ENCODE measurements around the gene MAPK8IP1.

DNA sequence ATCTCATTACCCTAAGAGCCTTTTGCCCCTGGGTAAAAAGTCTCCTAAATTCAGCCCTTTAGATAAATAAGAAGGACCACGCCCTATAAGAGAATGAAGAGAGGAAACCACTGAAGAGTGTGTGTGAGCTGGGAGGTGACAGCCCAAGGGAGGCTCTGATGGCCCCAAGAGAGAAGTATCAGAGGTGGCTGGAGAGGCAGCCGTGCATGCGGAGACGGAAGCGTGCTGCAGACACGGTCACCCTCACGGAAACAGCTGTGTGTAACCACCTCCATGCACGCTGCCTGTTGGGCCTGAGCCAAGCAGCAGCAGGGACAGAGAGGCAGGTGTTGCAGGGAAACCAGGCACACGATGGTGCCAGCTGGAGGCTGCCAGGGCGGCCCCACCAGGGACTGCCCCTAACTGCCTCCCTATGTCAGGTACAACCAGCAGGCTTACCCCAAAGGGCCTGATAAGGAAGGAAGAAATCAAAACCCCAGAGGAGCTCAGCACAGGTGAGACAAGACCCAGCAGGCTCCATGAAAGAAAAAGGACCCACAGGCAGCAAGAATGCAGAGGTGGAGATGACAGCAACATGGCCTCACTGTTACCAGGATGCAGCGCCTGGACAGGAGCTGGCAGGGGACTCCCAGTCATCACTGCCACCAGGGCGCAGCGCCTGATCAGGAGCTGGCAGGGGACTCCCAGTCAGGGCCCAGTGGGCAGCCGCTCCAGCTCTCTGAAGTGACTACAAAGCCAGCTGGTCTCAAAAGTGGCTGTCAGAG is 44.8 kb downstream of the MAPK8IP1 start:
- TF ChIP-seq POLR2A (IDR thresholded peaks at IDR 0.05; ENCODE audit: low read length) (no peak), GATA1 (IDR thresholded peaks at IDR 0.05; ENCODE audit: low read depth, low read length) (no peak)

All from erythroblast (primary cell).